Osteoblast (primary cell): ENCODE results near the gene TUBGCP6. TPM values are rescaled to one million over a fixed set of nuclear protein-coding genes. Genes with fewer than 3 reads are reported as not detected.

Experiments used
- DNase-seq: peaks from one replicate; pipeline ENCODE4 v3.0.0; 2011; ENCODE audit warnings: low spot score, mixed read lengths; ENCODE audit not compliant: insufficient read length; ENCODE audit errors: missing footprints
- H2AFZ ChIP-seq: 2 replicates; pipeline ENCODE4 v1.6.0; 2011; ENCODE audit warnings: mild to moderate bottlenecking, low read length
- H3K27ac ChIP-seq: 2 replicates; pipeline ENCODE4 v1.5.1; 2011; ENCODE audit warnings: mild to moderate bottlenecking, low read depth, low read length, moderate library complexity
- H3K27me3 ChIP-seq: 2 replicates; pipeline ENCODE4 v1.6.0; 2012; ENCODE audit warnings: mild to moderate bottlenecking, control low read depth, inconsistent platforms, low read length, moderate library complexity; ENCODE audit not compliant: insufficient read depth
- H3K36me3 ChIP-seq: 2 replicates; pipeline ENCODE4 v1.5.1; 2011; ENCODE audit warnings: mild to moderate bottlenecking, low read length, control low read depth, moderate library complexity; ENCODE audit not compliant: insufficient read depth
- H3K4me1 ChIP-seq: 2 replicates; pipeline ENCODE4 v1.5.1; 2011; ENCODE audit warnings: mild to moderate bottlenecking, low read length, control low read depth, moderate library complexity; ENCODE audit not compliant: insufficient read depth
- H3K4me2 ChIP-seq: 2 replicates; pipeline ENCODE4 v1.6.0; 2011; ENCODE audit warnings: mild to moderate bottlenecking, low read length; ENCODE audit not compliant: insufficient read depth
- H3K4me3 ChIP-seq: fragments of 200-600 bp; sonication (generic); 3 replicates; pipeline ENCODE4 v1.5.1; 2012; ENCODE audit warnings: mild to moderate bottlenecking, low read length, inconsistent platforms; ENCODE audit not compliant: insufficient read depth
- H3K79me2 ChIP-seq: 2 replicates; pipeline ENCODE4 v1.6.0; 2012; ENCODE audit warnings: mild to moderate bottlenecking, low read length, control low read depth, inconsistent platforms; ENCODE audit not compliant: insufficient read depth
- H3K9me3 ChIP-seq: 2 replicates; pipeline ENCODE4 v1.5.1; 2011; ENCODE audit warnings: low read depth, low read length, control low read depth
- H4K20me1 ChIP-seq: 2 replicates; pipeline ENCODE4 v1.6.0; 2012; ENCODE audit warnings: mild to moderate bottlenecking, low read length, control low read depth; ENCODE audit not compliant: insufficient read depth
- CTCF ChIP-seq: IDR thresholded peaks from 2 replicates; pipeline ENCODE4 v1.5.1; 2011; ENCODE audit warnings: mild to moderate bottlenecking, low read depth, low read length, moderate library complexity; ENCODE audit errors: extremely low read depth
- total RNA-seq: library from RNA; depleted of rRNA; stranded (reverse); fragments of >200 nt; gene quantifications from 2 replicates; pipeline ENCODE4 v1.2.3, GENCODE V29; 2012

The TUBGCP6 gene
- total RNA-seq, 1 donor, result 28.2 TPM

GRCh38 chr22:50182176-50183081, 62.4 kb downstream of the TUBGCP6 start:
- no peak for TF ChIP-seq CTCF
- H4K20me1 ChIP-seq, result peaks cover 6% of the 10 kb centered on the region
- no peak overlapping the region for H3K4me2 ChIP-seq
- no peak overlapping the region for H3K4me3 ChIP-seq
- peaks cover 13% of the 10 kb centered on the region for H3K79me2 ChIP-seq
- no peaks in the 10 kb centered on the region for H3K36me3 ChIP-seq
- DNase-seq, result peak; percentile 92
- no peak overlapping the region for H3K27ac ChIP-seq
- H3K9me3 ChIP-seq, result no peaks in the 10 kb centered on the region
- H3K4me1 ChIP-seq, result peaks cover 3% of the 10 kb centered on the region
- H2AFZ ChIP-seq, result no peak overlapping the region
- no peaks in the 10 kb centered on the region for H3K27me3 ChIP-seq

GRCh38 chr22:50180727-50181521, 63.9 kb downstream of the TUBGCP6 start:
- H2AFZ ChIP-seq, result no peak overlapping the region
- no peaks in the 10 kb centered on the region for H4K20me1 ChIP-seq
- no peaks in the 10 kb centered on the region for H3K36me3 ChIP-seq
- no peaks in the 10 kb centered on the region for H3K27me3 ChIP-seq
- no peaks in the 10 kb centered on the region for H3K9me3 ChIP-seq
- DNase-seq, result peak; percentile 86
- no peak overlapping the region for H3K27ac ChIP-seq
- H3K4me1 ChIP-seq, result no peaks in the 10 kb centered on the region
- H3K4me3 ChIP-seq, result no peak overlapping the region
- no peak for TF ChIP-seq CTCF
- no peaks in the 10 kb centered on the region for H3K79me2 ChIP-seq
- H3K4me2 ChIP-seq, result no peak overlapping the region

DNA sequence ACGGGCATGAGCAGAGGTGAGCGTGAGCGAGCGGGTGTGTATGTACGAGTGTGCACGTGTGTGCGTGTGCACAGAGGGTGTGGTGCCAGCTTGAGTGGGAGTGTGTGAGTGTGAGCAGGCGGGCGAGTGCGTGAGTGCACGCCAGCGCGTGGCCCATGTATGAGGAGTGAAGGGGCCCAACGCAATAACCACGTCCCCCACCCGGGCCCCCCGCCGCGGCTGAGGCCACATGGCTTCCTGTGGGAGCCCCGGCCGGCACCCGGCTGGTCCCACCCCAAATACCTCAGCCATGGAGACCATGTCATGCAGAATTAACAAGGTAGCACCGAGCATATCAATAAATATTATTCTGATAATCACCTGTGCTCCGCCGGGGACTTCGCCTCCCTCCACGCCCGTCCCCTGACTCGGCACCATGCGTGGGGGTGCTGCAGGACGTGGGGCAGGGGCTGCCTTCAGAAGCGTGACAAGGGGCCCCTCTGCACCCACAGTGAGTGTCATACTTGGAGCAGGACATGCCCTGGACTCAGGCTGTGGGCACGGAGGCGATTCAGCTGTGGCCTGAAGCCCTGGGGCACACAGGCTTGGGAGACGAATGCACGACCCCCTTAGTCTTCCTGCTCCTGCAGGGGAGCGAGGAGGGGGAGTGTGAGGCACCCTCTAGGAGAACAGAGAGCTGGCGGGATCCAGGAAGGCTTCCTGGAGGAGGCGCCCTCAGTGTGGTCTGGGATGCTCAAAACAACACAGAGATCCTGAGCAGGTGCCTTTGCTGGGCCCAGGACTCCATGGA, 64.7 kb downstream of the TUBGCP6 start:
- no peak overlapping the region for H2AFZ ChIP-seq
- no peaks in the 10 kb centered on the region for H3K36me3 ChIP-seq
- H3K9me3 ChIP-seq, result no peaks in the 10 kb centered on the region
- DNase-seq, result peak; percentile 74
- no peak overlapping the region for H3K4me2 ChIP-seq
- no peak for TF ChIP-seq CTCF
- no peaks in the 10 kb centered on the region for H3K79me2 ChIP-seq
- H3K4me1 ChIP-seq, result no peaks in the 10 kb centered on the region
- no peaks in the 10 kb centered on the region for H3K27me3 ChIP-seq
- H4K20me1 ChIP-seq, result no peaks in the 10 kb centered on the region
- no peak overlapping the region for H3K27ac ChIP-seq
- H3K4me3 ChIP-seq, result no peak overlapping the region
